ENCODE data around the gene CASK. TPM values are rescaled to one million over a fixed set of nuclear protein-coding genes. Genes with fewer than 3 reads are reported as not detected.

The CASK gene
- total RNA-seq, 2 donors from 2014 or later, result 88.3 to 112 TPM

DNA sequence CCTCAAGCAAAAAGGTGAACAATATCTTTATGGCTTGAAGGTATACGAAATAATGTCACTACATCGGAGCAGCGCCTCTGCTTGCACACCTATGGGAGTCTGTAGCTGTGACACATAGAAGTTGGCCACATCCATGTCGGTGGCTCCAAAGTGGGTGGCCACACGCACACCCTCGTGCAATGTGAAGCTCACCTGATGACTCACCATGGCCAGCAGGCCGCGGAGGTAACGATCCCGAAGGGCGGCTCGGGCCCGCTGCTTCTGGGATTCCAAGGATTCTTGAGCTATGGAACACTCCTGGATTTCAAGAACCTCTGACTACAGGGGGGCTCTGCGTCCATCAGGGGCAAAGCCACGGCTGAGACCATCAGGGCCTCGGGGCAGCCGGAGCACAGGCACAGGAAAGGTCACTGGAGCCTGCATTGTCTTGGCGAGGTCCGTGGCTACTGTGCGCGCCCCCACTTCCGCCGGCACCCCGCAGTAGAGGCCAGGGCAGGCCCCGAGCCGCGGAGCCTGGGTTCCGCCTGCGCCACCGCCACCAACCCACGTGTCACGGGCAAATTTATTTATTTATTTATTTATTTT, 451.0 kb downstream of the CASK start:
- ATAC-seq (no peak), DNase-seq (no peak)
- intact Hi-C loops (cut with DNase I, micrococcal nuclease), result no loop called here

DNA sequence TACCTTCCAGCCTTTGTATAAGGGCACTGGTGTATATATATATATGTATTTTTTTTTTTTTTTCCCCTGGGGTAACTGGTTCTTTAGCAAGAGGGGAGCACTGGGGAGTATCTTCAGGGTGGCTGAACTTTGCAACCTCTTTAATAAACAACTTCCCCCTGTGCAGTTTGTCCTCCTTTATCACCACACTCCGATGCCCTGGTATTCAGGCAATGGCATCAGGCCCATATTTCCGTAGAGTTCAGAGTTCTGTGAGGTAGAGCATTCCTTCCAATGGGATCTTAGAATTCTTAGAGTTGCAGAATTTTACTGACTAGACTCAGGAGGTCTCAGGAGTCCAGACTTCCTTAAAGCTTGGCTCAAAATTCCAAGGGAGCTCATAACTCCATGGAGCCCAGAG, 451.6 kb downstream of the CASK start:
- DNase-seq, result no peak
- ATAC-seq, result peak; percentile 73
- intact Hi-C loops (cut with DNase I, micrococcal nuclease), result no loop called here

DNA sequence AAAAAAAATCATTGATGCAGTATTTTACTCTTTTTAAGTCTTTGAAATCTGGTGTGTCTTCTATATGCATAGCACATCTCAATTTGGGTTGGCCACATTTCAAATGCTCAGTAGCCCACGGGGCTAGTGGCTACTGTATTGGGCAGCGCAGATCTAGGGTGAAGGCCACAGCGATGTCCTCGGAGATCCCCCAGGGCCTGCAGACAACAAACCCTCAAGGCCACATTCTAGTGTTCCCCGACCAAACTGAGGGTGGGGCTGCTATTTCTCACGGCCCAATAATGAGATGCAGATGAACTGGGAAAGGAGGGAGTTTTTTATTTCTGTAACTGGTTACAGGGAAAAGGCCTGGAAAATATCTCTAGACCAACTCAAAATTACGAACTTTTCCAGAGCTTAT, 452.6 kb downstream of the CASK start:
- no peak for ATAC-seq
- intact Hi-C loops (cut with DNase I, micrococcal nuclease), result no loop called here
- DNase-seq, result no peak

DNA sequence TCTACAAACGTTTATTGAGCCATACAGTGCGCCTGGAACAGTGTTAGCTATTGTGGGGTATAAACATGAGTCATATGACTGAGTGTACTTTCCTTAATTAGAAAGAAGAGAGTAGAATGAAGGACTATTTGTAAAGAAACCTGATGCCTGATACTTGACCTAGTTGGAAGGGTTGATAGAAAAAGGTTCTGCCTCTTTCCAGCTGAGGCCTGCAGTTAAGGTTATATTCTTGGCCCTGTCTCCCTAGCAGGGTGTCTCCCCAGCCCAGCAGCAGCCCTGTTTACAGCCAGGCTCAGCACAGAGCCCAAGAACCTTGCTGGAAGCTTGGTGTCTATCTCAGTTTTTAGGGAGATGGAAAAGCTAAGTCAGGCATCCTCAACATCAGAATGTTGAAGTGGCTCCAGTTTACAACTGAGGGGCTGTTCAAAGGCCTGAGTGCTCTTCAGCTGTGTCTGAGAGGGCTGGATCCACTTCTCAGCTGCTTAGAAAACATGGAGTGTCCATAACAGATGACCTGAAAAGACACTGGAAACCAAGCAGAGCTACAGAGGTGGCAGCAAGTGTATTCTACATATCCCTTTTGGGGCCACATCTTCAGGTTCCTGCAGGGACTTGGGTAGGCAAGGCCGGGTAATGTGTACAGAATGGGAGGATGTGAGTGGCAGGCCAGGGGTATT, 454.6 kb downstream of the CASK start:
- DNase-seq (no peak), ATAC-seq (peak; percentile 78)
- intact Hi-C loops (cut with DNase I, micrococcal nuclease), result no loop called here

Other genes starting within 250 kb of the CASK start
- gene GPR34, start 234.6 kb downstream of the CASK start, total RNA-seq, result 1 to 10 TPM; 2.2 to 7.2 TPM
- gene GPR82, start 199.4 kb downstream of the CASK start, total RNA-seq, result under 1 TPM; 0.31 to 0.56 TPM

Measured in left colon (tissue), 2 donors.